Lower leg skin (tissue), 4 donors: ENCODE results near the gene CTDSPL. TPM values are rescaled to one million over a fixed set of nuclear protein-coding genes. Genes with fewer than 3 reads are reported as not detected.
A peak's percentile ranks its signal among the peaks of the same experiment; 100 is the strongest.
"Not testable (repeated sequence)": the region's sequence is repeated elsewhere in the genome, so short reads cannot be mapped to it uniquely, and the experiment has no call there.

ENCODE experiments used
- DNase-seq, 2 donors: peaks; one replicate each; pipeline ENCODE4 v3.0.0-alpha.2; 2019; ENCODE audit warnings: low spot score in 2 of 2
- H3K4me3 ChIP-seq: fragments of 200-600 bp; sonication (generic); 2 replicates; pipeline ENCODE4 v1.5.1; 2017; ENCODE audit warnings: mild to moderate bottlenecking, low read depth; ENCODE audit not compliant: poor library complexity, severe bottlenecking
- CTCF ChIP-seq, 3 donors: fragments of 450-650 bp; IDR thresholded peaks; one replicate each; pipeline ENCODE4 v1.5.1; 2016; ENCODE audit warnings: antibody characterized with exemption in 3 of 3, mild to moderate bottlenecking in 3 of 3, moderate library complexity in 2 of 3
- POLR2A ChIP-seq, 2 donors: fragments of 450-650 bp; IDR thresholded peaks; one replicate each; pipeline ENCODE4 v1.6.1; 2016 to 2017; ENCODE audit warnings: antibody characterized with exemption in 2 of 2, mild to moderate bottlenecking in 1 of 2, moderate library complexity in 1 of 2
- WGBS, 2 donors: methylation state at CpG; one replicate each; pipeline ENCODE4 v1.1.5; 2018; 5-methylcytosine and 5-hydroxymethylcytosine counted together
- intact Hi-C: fragments of 100-400 bp; cut with DNase I; formaldehyde crosslinking; loops from one replicate; pipeline ENCODE4 v1.15.0; 2023; ENCODE audit warnings: low total_unique reads
- total RNA-seq, 4 donors: library from RNA; depleted of rRNA; stranded (reverse); fragments of >200 nt; gene quantifications; one replicate each; pipeline ENCODE4 v1.1.0, GENCODE V29; 2016

CTDSPL gene
- total RNA-seq, 4 donors from 2014 or later, result 59.8 to 97.5 (median 94.6) TPM

- TF ChIP-seq CTCF (IDR thresholded peaks at IDR 0.05), result no peak
- no peak for TF ChIP-seq POLR2A (IDR thresholded peaks at IDR 0.05)
- WGBS, 2 donors, result 64 to 67% methylated on average over 7 of the region's 7 CpGs
- H3K4me3 ChIP-seq, result no peak overlapping the region
- intact Hi-C loops, result no loop called here
- peak in 1 of 2 donors; percentile 46 for DNase-seq
Measured at GRCh38 chr3:37984051-37984450, 122.4 kb downstream of the CTDSPL start.

GRCh38 chr3:37984596-37984995 is 122.9 kb downstream of the CTDSPL start:
- WGBS, 2 donors, result 86 to 94% methylated on average over 7 of the region's 7 CpGs
- intact Hi-C loops, result no loop called here
- no peak for TF ChIP-seq POLR2A (IDR thresholded peaks at IDR 0.05)
- TF ChIP-seq CTCF (IDR thresholded peaks at IDR 0.05), result no peak
- DNase-seq, result peak in 1 of 2 donors; percentile 66
- no peak overlapping the region for H3K4me3 ChIP-seq

- TF ChIP-seq POLR2A (IDR thresholded peaks at IDR 0.05), result no peak
- intact Hi-C loops, result no loop called here
- 59 to 64% methylated on average over 8 of the region's 8 CpGs for WGBS, 2 donors
- H3K4me3 ChIP-seq, result no peak overlapping the region
- peak in 1 of 2 donors; percentile 82 for DNase-seq
Measured at GRCh38 chr3:37985637-37986320, 124.1 kb downstream of the CTDSPL start.

GRCh38 chr3:37986479-37987314 is 125.0 kb downstream of the CTDSPL start:
- DNase-seq, result peak in 1 of 2 donors; percentile 82
- 67 to 69% methylated on average over 11 to 12 of the region's 12 CpGs for WGBS, 2 donors
- no peak overlapping the region for H3K4me3 ChIP-seq
- TF ChIP-seq POLR2A (IDR thresholded peaks at IDR 0.05), result no peak
- TF ChIP-seq CTCF (IDR thresholded peaks at IDR 0.05), result no peak
- intact Hi-C loops, result no loop called here

- no peak overlapping the region for H3K4me3 ChIP-seq
- peak in 1 of 2 donors; percentile 72 for DNase-seq
- 60 to 83% methylated on average over 1 of the region's 2 CpGs for WGBS, 2 donors
- TF ChIP-seq CTCF (IDR thresholded peaks at IDR 0.05) (no peak), POLR2A (IDR thresholded peaks at IDR 0.05) (no peak)
- intact Hi-C loops, result no loop called here
Measured at GRCh38 chr3:37987315-37987697, 125.6 kb downstream of the CTDSPL start.

GRCh38 chr3:37987751-37988179 is 126.1 kb downstream of the CTDSPL start:
- WGBS, 2 donors, result 79 to 89% methylated on average over 3 to 7 of the region's 7 CpGs
- no peak for TF ChIP-seq POLR2A (IDR thresholded peaks at IDR 0.05)
- TF ChIP-seq CTCF (IDR thresholded peaks at IDR 0.05), result no peak
- peak in 1 of 2 donors; percentile 76 for DNase-seq
- H3K4me3 ChIP-seq, result no peak overlapping the region
- intact Hi-C loops, result no loop called here

GRCh38 chr3:37988376-37988775 is 126.7 kb downstream of the CTDSPL start:
- intact Hi-C loops, H3K4me3 ChIP-seq: not testable (repeated sequence)
- WGBS, 2 donors, result 80 to 89% methylated on average over 10 of the region's 10 CpGs
- DNase-seq, result peak in 1 of 2 donors; percentile 72
